ENCODE results near the gene GID8.
A peak's percentile ranks its signal among the peaks of the same experiment; 100 is the strongest.

GID8 gene

DNA sequence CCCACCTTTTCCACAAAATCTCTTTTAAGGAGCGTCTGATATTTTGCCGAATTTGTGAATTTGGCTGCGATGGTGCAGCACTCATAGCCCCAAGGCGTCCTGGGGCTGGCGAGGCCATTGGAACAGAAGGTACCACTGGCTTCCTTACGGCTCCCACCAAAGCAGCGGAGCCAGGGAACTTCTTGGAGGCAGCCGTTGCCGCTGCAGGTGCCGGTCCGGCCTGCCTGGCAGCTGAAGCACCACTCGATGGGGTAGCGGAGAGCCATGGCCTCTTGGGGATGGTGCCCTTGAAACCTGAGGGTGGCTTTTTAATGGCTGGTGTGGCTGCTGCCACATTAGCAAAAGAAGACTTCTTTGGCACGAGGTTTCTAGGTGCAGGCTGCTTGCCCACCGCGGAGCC, 41.4 kb upstream of the GID8 start:
- H3K4me1 ChIP-seq (ENCODE audit: insufficient read depth, low read length) = peaks cover 36% of the 10 kb centered on the region
- H3K9ac ChIP-seq (ENCODE audit: low read length) = no peak overlapping the region
- H3K36me3 ChIP-seq (ENCODE audit: insufficient read depth, low read length) = peaks cover 43% of the 10 kb centered on the region
- no peak overlapping the region for H3K4me3 ChIP-seq (ENCODE audit: low read depth in 1 of 2, low read length in 2 of 2)
- no peak overlapping the region for H3K27ac ChIP-seq (ENCODE audit: low read depth, low read length)
- no peaks in the 10 kb centered on the region for H3K27me3 ChIP-seq (ENCODE audit: control insufficient read depth in 1 of 2, insufficient read depth in 2 of 2, low read length in 2 of 2)
- H3K9me3 ChIP-seq (ENCODE audit: low read length) = no peaks in the 10 kb centered on the region

DNA sequence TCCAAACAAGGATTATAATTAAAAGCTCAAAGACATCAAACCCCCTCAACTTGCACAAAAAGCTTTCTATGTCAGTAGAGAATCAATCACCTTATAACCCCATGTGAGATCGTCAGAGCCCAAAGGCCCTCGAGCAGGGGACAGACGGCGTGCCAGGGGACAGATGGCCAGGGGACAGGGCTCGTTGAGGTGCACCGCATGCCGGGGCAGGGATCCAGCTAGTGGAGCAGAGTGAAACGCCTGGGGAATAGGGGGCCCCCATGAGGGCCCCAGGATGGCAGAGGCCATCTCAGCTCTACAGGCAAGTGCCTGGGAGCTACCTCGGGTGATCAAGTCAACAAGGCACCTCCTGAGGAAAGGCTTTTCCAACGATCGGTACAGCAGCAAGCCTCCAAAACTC, 40.3 kb upstream of the GID8 start:
- no peaks in the 10 kb centered on the region for H3K9me3 ChIP-seq (ENCODE audit: low read length)
- H3K27ac ChIP-seq (ENCODE audit: low read depth, low read length) = peak overlapping the region; percentile 74
- no peaks in the 10 kb centered on the region for H3K27me3 ChIP-seq (ENCODE audit: control insufficient read depth in 1 of 2, insufficient read depth in 2 of 2, low read length in 2 of 2)
- H3K9ac ChIP-seq (ENCODE audit: low read length) = no peak overlapping the region
- peaks cover 36% of the 10 kb centered on the region for H3K4me1 ChIP-seq (ENCODE audit: insufficient read depth, low read length)
- peaks cover 43% of the 10 kb centered on the region for H3K36me3 ChIP-seq (ENCODE audit: insufficient read depth, low read length)
- no peak overlapping the region for H3K4me3 ChIP-seq (ENCODE audit: low read depth in 1 of 2, low read length in 2 of 2)

DNA sequence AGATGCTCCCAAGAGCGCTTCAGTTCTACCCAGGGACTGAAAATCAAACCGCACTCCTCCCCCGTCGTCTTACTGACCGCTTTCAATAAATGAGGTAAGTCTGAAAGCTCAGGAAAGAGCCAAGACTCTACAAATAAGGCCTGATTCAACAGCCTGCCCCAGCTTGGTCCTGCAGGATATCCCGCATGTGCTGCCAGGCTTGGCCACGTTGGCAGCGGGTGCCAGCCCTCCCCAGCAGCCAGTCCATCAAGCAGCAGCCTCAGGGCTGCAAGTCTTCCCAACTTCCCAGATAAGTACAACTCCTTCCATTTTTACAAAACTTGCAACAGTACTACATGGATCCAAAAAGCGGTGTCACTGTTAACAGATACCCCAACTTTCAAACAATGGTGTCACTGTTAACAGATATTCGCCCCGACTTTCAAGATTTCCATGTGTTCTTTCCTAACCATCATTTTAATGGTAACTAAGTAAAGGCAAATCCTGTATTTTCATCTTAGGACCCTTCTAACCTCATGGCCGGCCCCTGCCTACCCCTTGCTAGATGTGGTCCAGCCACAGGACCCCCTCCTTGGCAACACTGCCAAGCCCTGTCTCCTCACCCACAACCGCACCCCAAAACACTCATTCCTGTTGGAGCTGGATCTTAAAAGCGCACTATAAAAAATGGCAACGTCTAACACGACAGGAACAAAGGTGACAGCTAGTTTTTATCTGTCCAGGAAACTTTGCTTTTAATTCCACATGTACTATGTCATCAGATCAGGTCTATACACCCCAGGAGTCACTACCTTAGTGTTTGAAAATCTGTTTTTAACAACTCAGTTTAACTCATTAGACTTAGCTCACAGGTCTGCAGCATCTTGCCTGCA, 39.6 kb upstream of the GID8 start:
- Histone ChIP-seq H3K9ac (ENCODE audit: low read length) (no peak overlapping the region), H3K9me3 (ENCODE audit: low read length) (no peaks in the 10 kb centered on the region), H3K27me3 (ENCODE audit: control insufficient read depth in 1 of 2, insufficient read depth in 2 of 2, low read length in 2 of 2) (no peaks in the 10 kb centered on the region), H3K4me1 (ENCODE audit: insufficient read depth, low read length) (peaks cover 36% of the 10 kb centered on the region), H3K4me3 (ENCODE audit: low read depth in 1 of 2, low read length in 2 of 2) (no peak overlapping the region), H3K36me3 (ENCODE audit: insufficient read depth, low read length) (peaks cover 43% of the 10 kb centered on the region), H3K27ac (ENCODE audit: low read depth, low read length) (peak overlapping the region; percentile 19)

DNA sequence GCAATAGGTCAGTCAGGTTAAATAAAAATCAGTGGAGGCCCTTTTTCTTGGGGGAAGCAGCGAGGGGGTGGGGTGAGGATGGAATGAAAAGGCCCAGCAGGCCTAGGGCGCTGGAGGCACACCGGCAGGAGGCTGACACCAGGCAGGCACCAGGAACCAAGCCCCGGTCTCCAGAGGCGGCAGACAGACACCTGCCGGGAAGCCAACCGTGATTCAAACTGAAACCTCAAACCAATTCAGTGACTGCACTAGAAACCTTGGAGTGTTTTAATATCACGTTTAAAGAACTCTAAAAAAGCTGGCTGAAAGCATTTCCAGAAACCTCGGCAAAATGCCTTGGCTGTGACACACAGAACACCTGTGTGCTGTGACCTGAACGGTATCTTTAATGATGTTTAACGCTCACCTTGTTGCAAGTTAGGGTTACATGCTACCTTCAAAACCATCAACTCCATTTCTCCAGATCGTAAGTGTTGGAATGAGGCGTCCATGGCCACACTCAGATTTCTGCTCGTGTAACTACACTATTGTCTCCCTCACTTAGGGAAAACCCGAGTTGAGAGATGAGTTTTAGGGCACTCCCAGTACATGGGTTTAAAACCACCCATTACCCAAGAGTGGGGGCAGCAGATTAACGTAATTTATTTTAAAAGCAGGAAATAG, 38.8 kb upstream of the GID8 start:
- peaks cover 43% of the 10 kb centered on the region for H3K36me3 ChIP-seq (ENCODE audit: insufficient read depth, low read length)
- H3K9ac ChIP-seq (ENCODE audit: low read length) = no peak overlapping the region
- peaks cover 36% of the 10 kb centered on the region for H3K4me1 ChIP-seq (ENCODE audit: insufficient read depth, low read length)
- peak overlapping the region; percentile 19 for H3K27ac ChIP-seq (ENCODE audit: low read depth, low read length)
- no peak overlapping the region for H3K4me3 ChIP-seq (ENCODE audit: low read depth in 1 of 2, low read length in 2 of 2)
- no peaks in the 10 kb centered on the region for H3K9me3 ChIP-seq (ENCODE audit: low read length)
- no peaks in the 10 kb centered on the region for H3K27me3 ChIP-seq (ENCODE audit: control insufficient read depth in 1 of 2, insufficient read depth in 2 of 2, low read length in 2 of 2)

DNA sequence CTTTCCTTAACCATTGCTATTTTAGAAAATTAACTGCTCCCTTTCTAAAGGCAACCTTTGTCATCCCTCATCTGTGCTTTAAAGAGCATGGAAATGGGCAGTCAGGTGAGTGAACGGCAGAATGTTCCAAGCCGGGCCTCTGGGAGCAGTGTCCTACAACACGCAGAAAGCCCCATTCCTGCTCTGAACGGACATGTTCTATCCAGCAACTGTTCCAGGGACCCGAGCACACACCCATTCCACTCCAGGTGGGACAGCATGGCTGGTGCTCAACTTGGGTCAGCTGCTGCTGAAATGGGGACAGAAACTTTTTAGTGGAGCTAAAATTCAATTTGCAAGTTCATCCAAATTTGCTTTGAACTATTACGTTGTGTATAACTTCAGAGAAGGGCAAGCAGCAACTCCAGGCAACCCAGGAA, 38.3 kb upstream of the GID8 start:
- Histone ChIP-seq H3K4me3 (ENCODE audit: low read depth in 1 of 2, low read length in 2 of 2) (peak overlapping the region in 1 of 2 donors; percentile 21), H3K9me3 (ENCODE audit: low read length) (no peaks in the 10 kb centered on the region), H3K36me3 (ENCODE audit: insufficient read depth, low read length) (peaks cover 42% of the 10 kb centered on the region), H3K27ac (ENCODE audit: low read depth, low read length) (peak overlapping the region; percentile 19), H3K27me3 (ENCODE audit: control insufficient read depth in 1 of 2, insufficient read depth in 2 of 2, low read length in 2 of 2) (no peaks in the 10 kb centered on the region), H3K4me1 (ENCODE audit: insufficient read depth, low read length) (peaks cover 36% of the 10 kb centered on the region), H3K9ac (ENCODE audit: low read length) (no peak overlapping the region)

DNA sequence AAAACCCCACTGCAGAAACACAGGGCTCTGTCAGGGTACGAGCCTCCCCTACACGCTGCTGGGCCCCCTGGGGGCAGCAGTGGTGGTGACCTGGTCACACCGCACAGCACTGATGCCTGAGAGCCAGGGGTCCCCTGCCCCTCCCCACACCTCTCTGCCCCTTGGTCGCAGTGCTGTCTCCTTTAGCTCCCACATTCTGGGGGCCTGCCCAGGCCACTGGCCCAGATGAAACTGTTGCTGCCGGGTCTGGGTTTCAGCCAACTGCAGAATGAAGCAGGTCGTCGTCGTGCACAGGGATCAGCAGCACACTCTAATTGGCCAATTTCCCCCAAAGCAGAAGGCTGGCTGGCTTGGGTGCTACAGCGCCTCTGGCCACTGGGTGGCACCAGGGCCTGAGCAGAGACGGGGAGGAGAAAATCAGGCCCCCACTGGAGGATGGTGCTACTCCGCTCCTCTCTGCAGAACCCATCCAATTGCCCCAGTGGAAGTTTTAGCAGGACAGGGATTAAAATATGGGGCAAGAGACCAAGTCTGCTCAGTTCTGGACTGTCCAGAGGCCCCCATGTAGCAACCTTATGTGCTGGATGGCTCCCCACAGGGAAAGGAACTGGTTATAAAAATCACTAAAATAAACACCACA, 37.8 kb upstream of the GID8 start:
- H3K4me1 ChIP-seq (ENCODE audit: insufficient read depth, low read length) = peaks cover 36% of the 10 kb centered on the region
- peak overlapping the region; percentile 19 for H3K27ac ChIP-seq (ENCODE audit: low read depth, low read length)
- H3K36me3 ChIP-seq (ENCODE audit: insufficient read depth, low read length) = peaks cover 42% of the 10 kb centered on the region
- H3K27me3 ChIP-seq (ENCODE audit: control insufficient read depth in 1 of 2, insufficient read depth in 2 of 2, low read length in 2 of 2) = no peaks in the 10 kb centered on the region
- peak overlapping the region in 1 of 2 donors; percentile 21 for H3K4me3 ChIP-seq (ENCODE audit: low read depth in 1 of 2, low read length in 2 of 2)
- no peak overlapping the region for H3K9ac ChIP-seq (ENCODE audit: low read length)
- no peaks in the 10 kb centered on the region for H3K9me3 ChIP-seq (ENCODE audit: low read length)

DNA sequence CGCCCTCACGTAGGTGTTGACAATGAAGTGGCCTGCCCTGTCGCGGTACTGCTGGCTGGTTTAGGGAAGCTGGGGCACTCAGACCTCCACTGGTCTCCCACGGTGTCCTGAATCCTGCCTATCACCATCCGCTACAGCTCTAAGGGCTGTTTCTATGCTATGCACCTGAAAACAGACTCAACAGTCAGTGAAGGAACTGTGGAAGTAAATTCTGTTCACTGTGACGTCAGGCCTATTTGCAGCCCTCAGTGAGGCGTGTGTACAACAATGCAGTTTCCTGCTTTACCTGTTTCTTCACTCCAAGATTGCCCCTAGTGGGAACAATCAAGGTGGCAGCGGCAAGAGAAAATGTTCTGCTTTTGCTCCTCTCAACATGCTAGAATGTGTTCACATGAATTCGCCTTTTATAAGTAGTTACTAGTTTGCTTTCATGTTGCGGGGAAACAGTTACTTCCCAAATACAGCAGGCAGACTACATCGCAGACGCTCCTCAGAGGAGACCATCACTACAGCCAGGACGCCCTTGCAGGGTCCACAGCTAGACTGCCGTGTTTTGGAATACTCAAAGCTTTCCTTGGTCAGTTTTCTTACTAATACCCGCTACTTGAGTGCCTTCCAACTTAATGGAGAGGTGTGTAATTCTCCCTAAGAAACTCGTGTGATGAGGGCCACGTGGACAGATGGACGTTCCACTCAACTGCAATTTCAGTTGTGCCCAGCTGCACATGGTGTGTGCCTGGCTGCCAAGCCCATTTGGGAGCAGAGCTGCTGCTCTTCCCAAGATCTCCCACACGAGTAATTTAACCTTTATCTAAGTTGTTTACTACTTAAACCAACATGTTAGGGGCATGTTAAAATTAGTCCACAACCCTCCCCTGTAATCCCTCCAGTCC, 37.0 kb upstream of the GID8 start:
- Histone ChIP-seq H3K27ac (ENCODE audit: low read depth, low read length) (no peak overlapping the region), H3K36me3 (ENCODE audit: insufficient read depth, low read length) (peaks cover 48% of the 10 kb centered on the region), H3K27me3 (ENCODE audit: control insufficient read depth in 1 of 2, insufficient read depth in 2 of 2, low read length in 2 of 2) (no peaks in the 10 kb centered on the region), H3K9me3 (ENCODE audit: low read length) (no peaks in the 10 kb centered on the region), H3K4me1 (ENCODE audit: insufficient read depth, low read length) (peaks cover 36% of the 10 kb centered on the region), H3K4me3 (ENCODE audit: low read depth in 1 of 2, low read length in 2 of 2) (no peak overlapping the region), H3K9ac (ENCODE audit: low read length) (no peak overlapping the region)

DNA sequence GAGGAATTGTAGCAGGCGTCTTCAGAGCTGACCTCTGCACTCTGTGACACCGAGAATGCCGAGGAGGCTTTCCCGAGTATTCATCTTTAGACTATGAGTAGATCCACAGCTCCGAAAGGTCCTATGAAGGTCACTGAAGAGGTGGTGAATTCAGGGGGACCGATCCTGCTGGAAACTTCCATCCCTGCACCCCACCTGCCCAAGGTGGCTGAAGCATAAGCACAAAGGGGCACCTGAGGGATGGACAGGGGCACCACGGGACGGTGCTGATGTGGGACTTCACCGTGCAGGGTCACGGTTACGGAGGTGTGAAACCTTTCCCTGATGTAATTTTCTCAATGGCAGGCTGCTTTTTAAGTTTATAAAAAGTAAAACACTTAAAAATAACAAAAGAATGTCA, 36.1 kb upstream of the GID8 start:
- H3K9ac ChIP-seq (ENCODE audit: low read length) = no peak overlapping the region
- no peaks in the 10 kb centered on the region for H3K9me3 ChIP-seq (ENCODE audit: low read length)
- peaks cover 36% of the 10 kb centered on the region for H3K4me1 ChIP-seq (ENCODE audit: insufficient read depth, low read length)
- no peak overlapping the region for H3K4me3 ChIP-seq (ENCODE audit: low read depth in 1 of 2, low read length in 2 of 2)
- H3K27ac ChIP-seq (ENCODE audit: low read depth, low read length) = no peak overlapping the region
- H3K27me3 ChIP-seq (ENCODE audit: control insufficient read depth in 1 of 2, insufficient read depth in 2 of 2, low read length in 2 of 2) = no peaks in the 10 kb centered on the region
- H3K36me3 ChIP-seq (ENCODE audit: insufficient read depth, low read length) = peaks cover 58% of the 10 kb centered on the region

DNA sequence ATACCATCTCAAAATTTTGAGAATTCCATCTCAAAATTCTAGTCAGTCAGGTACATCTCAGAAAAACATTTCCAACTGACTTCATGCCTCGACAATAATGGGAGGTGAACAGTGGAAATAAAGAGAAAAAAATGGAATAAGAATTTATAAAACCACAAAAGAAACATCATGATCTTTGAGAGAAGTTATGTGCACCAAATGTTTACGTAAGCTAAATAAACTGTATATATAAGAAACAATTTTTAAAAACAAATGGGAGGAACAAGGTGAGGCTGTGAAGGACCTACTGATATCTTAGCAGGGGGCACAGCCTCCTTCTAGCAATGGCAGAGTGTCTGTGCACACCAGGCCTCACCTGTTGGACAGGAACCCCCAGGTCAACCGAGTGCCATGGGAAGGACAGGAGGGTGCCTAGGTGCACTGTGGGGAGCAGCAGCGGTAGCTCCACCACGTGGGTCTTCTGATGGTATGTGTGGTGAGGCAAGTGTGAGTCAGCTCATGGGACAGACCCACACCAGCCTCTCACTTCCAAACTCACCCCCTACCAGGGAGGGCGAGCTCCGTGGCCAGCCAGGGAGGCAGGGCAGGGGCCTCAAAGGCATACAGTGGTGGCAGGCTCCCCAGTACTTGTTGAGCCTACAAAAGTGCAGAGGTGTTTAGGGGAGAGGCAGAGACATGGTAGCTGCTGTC, 34.9 kb upstream of the GID8 start:
- H3K27me3 ChIP-seq (ENCODE audit: control insufficient read depth in 1 of 2, insufficient read depth in 2 of 2, low read length in 2 of 2) = no peaks in the 10 kb centered on the region
- H3K4me1 ChIP-seq (ENCODE audit: insufficient read depth, low read length) = peaks cover 27% of the 10 kb centered on the region
- H3K36me3 ChIP-seq (ENCODE audit: insufficient read depth, low read length) = peaks cover 70% of the 10 kb centered on the region
- no peak overlapping the region for H3K4me3 ChIP-seq (ENCODE audit: low read depth in 1 of 2, low read length in 2 of 2)
- H3K27ac ChIP-seq (ENCODE audit: low read depth, low read length) = no peak overlapping the region
- no peaks in the 10 kb centered on the region for H3K9me3 ChIP-seq (ENCODE audit: low read length)
- no peak overlapping the region for H3K9ac ChIP-seq (ENCODE audit: low read length)

DNA sequence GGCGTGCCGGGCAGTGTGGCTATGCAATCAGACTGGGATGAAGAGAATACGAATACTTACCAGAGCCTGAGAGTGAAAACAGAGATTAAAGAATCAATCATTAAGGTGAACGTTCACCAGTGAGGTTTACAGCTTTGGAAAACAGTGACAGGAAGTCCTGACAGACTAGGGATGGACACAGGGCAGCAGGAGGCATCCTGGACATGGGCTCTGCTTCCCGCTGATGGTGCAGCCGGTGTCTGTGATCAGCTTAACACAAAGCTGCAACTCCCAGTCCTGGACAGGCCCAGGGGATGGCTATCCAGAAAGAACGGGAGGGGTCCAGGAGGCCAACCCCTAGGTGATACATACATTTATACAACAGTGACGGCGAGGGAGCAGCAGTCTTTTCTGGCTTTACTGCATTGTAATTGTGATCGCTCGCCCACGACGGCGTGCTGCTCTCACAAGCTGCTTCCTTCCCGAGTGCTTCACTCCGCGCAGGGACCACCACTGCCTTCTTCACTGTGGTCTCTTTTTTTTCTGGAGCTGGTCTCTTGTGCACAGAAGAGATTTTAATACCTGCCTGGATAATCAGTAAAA, 32.3 kb upstream of the GID8 start:
- H3K27ac ChIP-seq (ENCODE audit: low read depth, low read length) = no peak overlapping the region
- H3K4me1 ChIP-seq (ENCODE audit: insufficient read depth, low read length) = peaks cover 1% of the 10 kb centered on the region
- peaks cover 95% of the 10 kb centered on the region for H3K36me3 ChIP-seq (ENCODE audit: insufficient read depth, low read length)
- no peaks in the 10 kb centered on the region for H3K27me3 ChIP-seq (ENCODE audit: control insufficient read depth in 1 of 2, insufficient read depth in 2 of 2, low read length in 2 of 2)
- no peaks in the 10 kb centered on the region for H3K9me3 ChIP-seq (ENCODE audit: low read length)
- H3K9ac ChIP-seq (ENCODE audit: low read length) = no peak overlapping the region
- H3K4me3 ChIP-seq (ENCODE audit: low read depth in 1 of 2, low read length in 2 of 2) = no peak overlapping the region
